ENCODE data around the gene UBE2U. TPM values are rescaled to one million over a fixed set of nuclear protein-coding genes. Genes with fewer than 3 reads are reported as not detected.
A peak's percentile ranks its signal among the peaks of the same experiment; 100 is the strongest.

The UBE2U gene
- total RNA-seq, 8 experiments from 2014 or later: 0.47 TPM; not detected in 7

DNA sequence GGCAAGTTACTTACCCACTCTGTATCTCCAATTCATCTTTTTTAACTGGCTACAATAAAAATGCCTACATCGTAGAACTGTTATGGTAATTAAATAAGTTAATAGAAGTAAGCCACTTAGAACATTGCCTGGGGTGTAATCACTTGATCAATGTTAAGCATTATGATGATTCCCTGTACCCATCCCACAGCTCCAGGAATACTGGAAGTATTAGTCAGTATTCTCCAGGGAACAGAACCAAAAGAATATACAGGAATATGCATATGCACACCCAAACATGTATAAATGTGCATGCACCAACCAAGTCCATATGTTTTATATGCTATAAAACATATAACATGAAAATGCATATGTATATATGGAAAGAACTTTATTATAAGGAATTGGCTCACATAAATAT, 107.3 kb downstream of the UBE2U start:
- Histone ChIP-seq H3K27ac (no peak overlapping the region), H3K4me1 (replicated peaks in 1 of 2) (peaks cover 15 to 18% of the 10 kb centered on the region in 2 donors), H3K4me3 (no peak overlapping the region)
- in situ Hi-C loops (cut with MboI; ENCODE audit: low pct_unique_long_range_greater_than_20kb in 2 of 9, low sequenced_read_pairs in 9 of 9, unreplicated experiment in 9 of 9): no loop called here
- WGBS, 10 experiments: 0 to 100% (median 50%) methylated on average over 1 of the region's 1 CpG; no CpG with 5 or more reads in 1 of the 10 experiments
- ATAC-seq (replicated peaks in 6 of 8): peak in 3 of 8 experiments; percentile 85 to 96 (median 92)

DNA sequence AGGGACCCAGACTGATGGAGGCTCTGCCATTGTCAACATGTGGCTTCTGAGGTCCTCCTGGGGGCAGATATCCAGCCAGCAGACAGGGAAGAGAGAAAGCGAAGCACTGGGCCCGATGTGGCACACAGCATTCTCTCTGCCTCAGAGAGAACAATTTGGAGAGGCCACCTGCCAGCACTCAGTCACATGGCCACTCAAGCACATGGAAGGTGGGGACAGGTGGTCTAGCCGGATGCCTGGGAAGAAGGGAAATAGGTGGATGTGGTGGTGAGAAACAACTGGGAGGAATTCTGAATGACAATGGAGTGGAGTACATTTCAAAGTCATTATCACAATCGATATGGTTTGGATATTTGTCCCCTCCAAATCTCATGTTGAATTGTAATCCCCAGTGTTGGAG, 109.0 kb downstream of the UBE2U start:
- Histone ChIP-seq H3K4me3 (no peak overlapping the region), H3K4me1 (replicated peaks in 1 of 2) (peaks cover 15 to 18% of the 10 kb centered on the region in 2 donors), H3K27ac (no peak overlapping the region)
- WGBS, 10 experiments: 76 to 100% (median 96%) methylated on average over 1 to 4 of the region's 4 CpGs; no CpG with 5 or more reads in 2 of the 10 experiments
- ATAC-seq (replicated peaks in 6 of 8): no peak
- in situ Hi-C loops (cut with MboI; ENCODE audit: low pct_unique_long_range_greater_than_20kb in 2 of 9, low sequenced_read_pairs in 9 of 9, unreplicated experiment in 9 of 9): no loop called here

DNA sequence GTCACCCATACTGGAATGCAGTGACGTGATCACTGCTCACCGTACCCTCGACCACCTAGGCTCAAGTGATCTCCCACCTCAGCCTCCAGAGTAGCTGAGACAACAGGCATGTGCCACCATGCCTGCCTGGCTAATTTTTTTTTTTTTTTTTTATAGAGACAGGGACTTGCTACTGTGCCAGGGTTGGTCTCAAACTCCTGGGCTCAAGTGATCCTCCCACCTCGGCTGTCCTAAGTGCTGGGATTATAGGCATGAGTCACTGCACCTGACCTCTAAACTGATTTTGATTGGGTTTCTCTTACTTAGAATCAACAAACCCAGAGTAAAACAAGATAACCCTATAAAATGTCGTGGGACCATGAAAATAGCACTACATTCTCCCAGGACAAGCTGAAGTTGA, 112.0 kb downstream of the UBE2U start:
- no peak for ATAC-seq (replicated peaks in 6 of 8)
- Histone ChIP-seq H3K4me3 (no peak overlapping the region), H3K27ac (no peak overlapping the region), H3K4me1 (replicated peaks in 1 of 2) (no peaks in the 10 kb centered on the region)
- in situ Hi-C loops (cut with MboI; ENCODE audit: low pct_unique_long_range_greater_than_20kb in 2 of 9, low sequenced_read_pairs in 9 of 9, unreplicated experiment in 9 of 9): no loop called here
- 67 to 93% (median 72%) methylated on average over 2 to 5 of the region's 5 CpGs; no CpG with 5 or more reads in 3 of the 10 experiments for WGBS, 10 experiments

Measured in motor neuron (in vitro differentiated cells).